Gastroesophageal sphincter (tissue), 4 donors: Measurements from ENCODE around the gene HS6ST3. TPM values are rescaled to one million over a fixed set of nuclear protein-coding genes. Genes with fewer than 3 reads are reported as not detected.

Experiments used
- ATAC-seq: fragments of 150-250 bp; one replicate; pipeline ENCODE4 v1.9.1; 2016; ENCODE audit warnings: mild to moderate bottlenecking, moderate library complexity
- H3K27ac ChIP-seq, 4 donors: fragments of 200-600 bp; sonication (generic) in 3 of 4; 1 replicate in 3 of 4; 2 replicates in 1 of 4; pipeline ENCODE4 v1.5.1; 2016 to 2019
- H3K27me3 ChIP-seq: fragments of 200-600 bp; sonication (generic); one replicate; pipeline ENCODE4 v1.5.1; 2019
- H3K36me3 ChIP-seq, 2 donors: fragments of 200-600 bp; sonication (generic); one replicate each; pipeline ENCODE4 v1.5.1; 2019; ENCODE audit warnings: control low read depth in 1 of 2
- H3K4me1 ChIP-seq, 3 donors: fragments of 200-600 bp; sonication (generic); 1 replicate in 2 of 3; 2 replicates in 1 of 3; pipeline ENCODE4 v1.5.1; 2016 to 2019; ENCODE audit warnings: control low read depth in 2 of 3
- H3K4me3 ChIP-seq, 2 donors: fragments of 200-600 bp; sonication (generic); one replicate each; pipeline ENCODE4 v1.5.1; 2019; ENCODE audit warnings: mild to moderate bottlenecking in 1 of 2, moderate library complexity in 1 of 2
- H3K9me3 ChIP-seq, 3 donors: fragments of 200-600 bp; sonication (generic); one replicate each; pipeline ENCODE4 v1.5.1; 2017 to 2019; ENCODE audit warnings: control low read depth in 2 of 3
- CTCF ChIP-seq, 4 experiments: fragments of 200-600 bp in 2 of 4; fragments of 450-650 bp in 2 of 4; sonication (generic) in 1 of 4; IDR thresholded peaks; one replicate each; pipeline ENCODE4 v1.5.1; 2017 to 2019; ENCODE audit warnings: antibody characterized with exemption in 4 of 4, mild to moderate bottlenecking in 2 of 4, moderate library complexity in 2 of 4
- EP300 ChIP-seq: sonication (generic); formaldehyde crosslinking; IDR thresholded peaks from one replicate; pipeline ENCODE4 v1.6.1; 2017; ENCODE audit warnings: antibody characterized with exemption, mild to moderate bottlenecking
- POLR2A ChIP-seq, 2 donors: fragments of 450-650 bp; IDR thresholded peaks; one replicate each; pipeline ENCODE4 v1.6.1; 2017; ENCODE audit warnings: antibody characterized with exemption in 2 of 2, mild to moderate bottlenecking in 2 of 2, moderate library complexity in 1 of 2
- POLR2AphosphoS5 ChIP-seq: sonication (generic); formaldehyde crosslinking; IDR thresholded peaks from one replicate; pipeline ENCODE4 v1.6.1; 2017; ENCODE audit warnings: antibody characterized with exemption
- WGBS, 2 donors: methylation state at CpG; one replicate each; pipeline ENCODE4 v1.1.5; 2018; ENCODE audit warnings: low coverage in 1 of 2; 5-methylcytosine and 5-hydroxymethylcytosine counted together
- total RNA-seq, 4 donors: library from RNA; depleted of rRNA; stranded (reverse); fragments of >200 nt; gene quantifications; one replicate each; pipeline ENCODE4 v1.1.0, GENCODE V29; 2016

Gene HS6ST3
- total RNA-seq, 4 donors from 2014 or later: 3.4 to 13.2 (median 5.2) TPM

- WGBS, 2 donors: 79% methylated on average over 3 of the region's 4 CpGs; no CpG with 5 or more reads in 1 of the 2 donors
- H3K4me3 ChIP-seq: no peak overlapping the region
- no peaks in the 10 kb centered on the region for H3K27me3 ChIP-seq
- no peak for ATAC-seq
- no peak overlapping the region for H3K27ac ChIP-seq
- H3K9me3 ChIP-seq: peaks cover 0 to 2% (median 0%) of the 10 kb centered on the region in 3 donors
- no peaks in the 10 kb centered on the region for H3K4me1 ChIP-seq
- H3K36me3 ChIP-seq: no peaks in the 10 kb centered on the region
- TF ChIP-seq POLR2A (IDR thresholded peaks at IDR 0.05) (no peak), CTCF (IDR thresholded peaks at IDR 0.05) (no peak), EP300 (no peak), POLR2AphosphoS5 (no peak)
These were observed 163.0 kb downstream of the HS6ST3 start for GRCh38 chr13:96252903-96253302.

GRCh38 chr13:96273196-96273595, 183.3 kb downstream of the HS6ST3 start:
- H3K4me1 ChIP-seq: peaks cover 0 to 14% (median 0%) of the 10 kb centered on the region in 3 donors
- no peaks in the 10 kb centered on the region for H3K27me3 ChIP-seq
- ATAC-seq: no peak
- no peak overlapping the region for H3K4me3 ChIP-seq
- H3K36me3 ChIP-seq: no peaks in the 10 kb centered on the region
- H3K27ac ChIP-seq: no peak overlapping the region
- H3K9me3 ChIP-seq: no peaks in the 10 kb centered on the region
- WGBS, 2 donors: 64 to 88% methylated on average over 1 of the region's 1 CpG
- TF ChIP-seq POLR2AphosphoS5 (no peak), CTCF (IDR thresholded peaks at IDR 0.05) (no peak), POLR2A (IDR thresholded peaks at IDR 0.05) (no peak), EP300 (no peak)

- no peak overlapping the region for H3K4me3 ChIP-seq
- WGBS, 2 donors: 100% methylated on average over 1 to 2 of the region's 2 CpGs
- ATAC-seq: no peak
- no peaks in the 10 kb centered on the region for H3K36me3 ChIP-seq
- H3K27ac ChIP-seq: no peak overlapping the region
- no peaks in the 10 kb centered on the region for H3K27me3 ChIP-seq
- no peaks in the 10 kb centered on the region for H3K9me3 ChIP-seq
- TF ChIP-seq POLR2AphosphoS5: no peak
- TF ChIP-seq CTCF (IDR thresholded peaks at IDR 0.05): no peak
- no peak for TF ChIP-seq POLR2A (IDR thresholded peaks at IDR 0.05)
- no peak for TF ChIP-seq EP300
- peaks cover 0 to 14% (median 0%) of the 10 kb centered on the region in 3 donors for H3K4me1 ChIP-seq
These were observed 184.1 kb downstream of the HS6ST3 start for GRCh38 chr13:96274046-96274445.

DNA sequence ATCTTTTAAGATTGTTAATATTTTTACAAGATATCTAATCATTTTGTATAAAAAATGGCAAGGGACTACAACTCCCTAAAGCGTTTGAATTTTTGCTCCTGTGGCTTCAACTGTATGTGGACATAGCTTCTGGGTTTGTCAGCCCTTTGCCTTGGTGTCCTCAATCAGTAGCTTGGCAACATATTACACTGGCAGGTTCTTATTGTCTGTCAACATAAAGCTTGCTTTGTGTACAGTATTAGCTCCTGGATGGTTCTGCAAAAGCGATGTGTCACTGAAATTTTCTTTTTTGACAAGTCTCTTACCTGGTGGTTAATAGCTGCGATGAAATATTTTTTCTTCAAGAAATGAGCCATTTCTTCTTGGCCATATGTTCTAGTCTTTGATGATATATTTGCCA, 190.0 kb downstream of the HS6ST3 start:
- H3K27ac ChIP-seq: no peak overlapping the region
- peaks cover 0 to 14% (median 0%) of the 10 kb centered on the region in 3 donors for H3K4me1 ChIP-seq
- no peak overlapping the region for H3K4me3 ChIP-seq
- no peaks in the 10 kb centered on the region for H3K36me3 ChIP-seq
- ATAC-seq: no peak
- TF ChIP-seq EP300 (no peak), POLR2A (IDR thresholded peaks at IDR 0.05) (no peak), POLR2AphosphoS5 (no peak), CTCF (IDR thresholded peaks at IDR 0.05) (no peak)
- no peaks in the 10 kb centered on the region for H3K27me3 ChIP-seq
- H3K9me3 ChIP-seq: no peaks in the 10 kb centered on the region
- WGBS, 2 donors: 85 to 97% methylated on average over 3 of the region's 3 CpGs

GRCh38 chr13:96284971-96285370, 195.1 kb downstream of the HS6ST3 start:
- TF ChIP-seq EP300: no peak
- TF ChIP-seq CTCF (IDR thresholded peaks at IDR 0.05): no peak
- no peak for TF ChIP-seq POLR2AphosphoS5
- TF ChIP-seq POLR2A (IDR thresholded peaks at IDR 0.05): no peak
- ATAC-seq: no peak
- Histone ChIP-seq H3K4me3 (no peak overlapping the region), H3K36me3 (no peaks in the 10 kb centered on the region), H3K27me3 (no peaks in the 10 kb centered on the region), H3K4me1 (no peaks in the 10 kb centered on the region), H3K27ac (no peak overlapping the region), H3K9me3 (no peaks in the 10 kb centered on the region)
- 71 to 77% methylated on average over 4 of the region's 4 CpGs for WGBS, 2 donors
